HG03342 (cell line): ENCODE measurements around the gene ADAM10.

Experiments
- ATAC-seq: cut with Tn5 transposase; IDR thresholded peaks from one replicate; pipeline ENCODE4 v1.9.1; 2021; ENCODE audit warnings: mild to moderate bottlenecking, moderate library complexity; ENCODE audit not compliant: unreplicated experiment

The ADAM10 gene

DNA sequence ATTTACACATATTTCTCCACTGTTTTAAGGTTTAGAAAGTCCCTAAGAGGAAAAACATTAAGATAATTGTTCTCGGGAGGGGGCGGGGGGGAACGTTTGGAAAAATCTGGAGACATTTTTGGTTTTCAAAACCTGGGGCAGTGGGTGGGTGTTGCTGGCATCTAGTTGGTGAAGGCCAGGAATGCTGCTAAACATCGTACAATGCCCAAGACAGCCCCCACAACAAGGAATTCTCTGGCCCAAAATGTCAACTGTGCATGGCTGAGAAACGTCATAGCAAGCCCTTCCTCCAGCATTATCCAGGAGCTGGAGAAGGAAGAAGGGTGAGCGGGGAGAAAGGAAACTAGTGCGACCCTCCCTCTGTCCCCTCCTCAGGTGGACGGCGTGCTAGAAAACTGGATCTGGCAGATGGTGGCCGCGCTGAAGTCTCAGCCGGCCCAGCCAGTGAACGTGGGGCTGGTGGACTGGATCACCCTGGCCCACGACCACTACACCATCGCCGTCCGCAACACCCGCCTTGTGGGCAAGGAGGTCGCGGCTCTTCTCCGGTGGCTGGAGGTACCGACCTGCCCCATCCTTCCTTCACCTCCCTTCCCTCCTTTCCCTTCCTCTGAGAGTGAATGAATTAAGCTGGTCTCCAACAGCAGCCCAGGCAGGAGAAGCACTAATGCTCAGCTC lies 208.0 kb downstream of the ADAM10 start:
- no peak for ATAC-seq

DNA sequence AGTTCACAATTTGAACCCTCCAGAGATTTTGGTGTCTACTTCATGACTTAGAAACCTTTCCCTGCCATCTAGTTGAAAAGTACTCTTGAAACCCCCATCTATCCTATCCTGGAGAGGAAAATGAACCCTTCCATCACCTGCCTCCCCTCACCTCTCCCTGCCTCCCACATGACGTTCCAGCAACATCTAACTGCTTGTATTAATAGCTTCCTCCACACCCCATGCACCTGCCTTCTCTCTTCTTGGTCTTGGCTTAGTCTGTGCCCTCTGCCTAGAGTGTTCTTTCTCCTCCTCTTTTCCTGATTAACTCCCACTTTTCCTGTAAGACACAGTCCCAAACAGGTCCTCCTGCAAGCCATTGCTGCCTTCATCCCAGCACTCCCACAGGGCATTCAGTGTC lies 210.0 kb downstream of the ADAM10 start:
- ATAC-seq: no peak

DNA sequence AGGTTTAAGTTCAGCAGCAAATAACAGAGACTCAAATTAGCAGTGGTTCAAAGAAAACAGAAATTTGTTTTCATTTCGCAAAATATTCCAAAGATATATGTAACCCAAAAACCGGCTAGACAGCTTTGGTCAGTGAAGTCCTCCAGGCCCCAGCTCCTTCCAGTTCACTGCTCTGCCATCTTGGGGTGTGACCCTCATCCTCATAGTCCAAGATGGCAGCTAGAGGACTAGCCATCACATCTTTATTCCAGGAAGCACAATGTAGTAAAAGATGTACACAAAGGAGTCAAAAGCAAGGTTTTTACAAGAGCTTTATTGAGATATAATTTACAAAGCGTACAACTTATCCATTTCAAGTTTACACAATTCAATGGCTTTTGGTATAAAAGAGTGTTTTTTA lies 210.6 kb downstream of the ADAM10 start:
- no peak for ATAC-seq
